ENCODE results near the gene HHIPL1.

DNA sequence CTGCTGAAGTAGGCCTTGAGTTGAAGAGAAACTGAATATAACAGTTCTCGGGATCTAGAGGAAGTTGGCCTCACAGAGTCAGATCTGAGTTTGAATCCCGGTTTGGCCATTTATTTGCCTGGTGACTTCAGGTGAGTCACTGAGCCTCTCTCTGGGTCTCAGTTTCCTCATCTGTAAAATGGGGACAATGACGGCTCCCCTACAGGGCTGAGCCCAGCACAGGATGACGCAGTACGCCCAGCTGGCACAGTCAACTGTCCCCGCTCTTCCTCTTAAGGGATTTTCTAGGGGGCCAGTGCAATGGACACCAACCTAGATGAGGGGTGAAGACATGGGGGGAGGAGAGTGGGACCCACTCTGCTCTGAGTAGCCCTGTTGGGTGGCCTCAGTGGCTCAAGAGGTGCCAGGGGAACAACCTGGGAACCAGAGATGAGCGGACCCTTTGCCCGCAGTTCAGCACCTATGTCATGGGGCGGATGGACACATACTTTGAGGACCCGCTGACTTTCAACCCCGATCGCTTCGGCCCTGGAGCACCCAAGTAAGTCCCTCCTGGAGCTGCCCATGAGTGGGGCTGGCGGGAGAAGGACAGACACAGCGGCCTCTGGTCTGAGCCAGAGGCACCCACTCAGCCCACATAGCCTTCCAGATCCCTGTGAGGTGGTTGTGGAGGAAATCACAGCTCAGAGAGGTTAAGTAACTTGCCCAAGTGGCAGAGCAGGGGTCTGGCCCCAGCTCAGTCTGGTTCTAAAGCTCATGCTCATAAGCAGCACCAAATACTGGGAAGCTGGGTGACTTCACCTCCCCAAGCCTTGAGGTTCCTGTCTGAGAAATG, 80.2 kb downstream of the HHIPL1 start:
- TF ChIP-seq POLR2AphosphoS5 (IDR thresholded peaks at IDR 0.05; ENCODE audit: low read depth), result no peak
- TF ChIP-seq, protein P1, sequence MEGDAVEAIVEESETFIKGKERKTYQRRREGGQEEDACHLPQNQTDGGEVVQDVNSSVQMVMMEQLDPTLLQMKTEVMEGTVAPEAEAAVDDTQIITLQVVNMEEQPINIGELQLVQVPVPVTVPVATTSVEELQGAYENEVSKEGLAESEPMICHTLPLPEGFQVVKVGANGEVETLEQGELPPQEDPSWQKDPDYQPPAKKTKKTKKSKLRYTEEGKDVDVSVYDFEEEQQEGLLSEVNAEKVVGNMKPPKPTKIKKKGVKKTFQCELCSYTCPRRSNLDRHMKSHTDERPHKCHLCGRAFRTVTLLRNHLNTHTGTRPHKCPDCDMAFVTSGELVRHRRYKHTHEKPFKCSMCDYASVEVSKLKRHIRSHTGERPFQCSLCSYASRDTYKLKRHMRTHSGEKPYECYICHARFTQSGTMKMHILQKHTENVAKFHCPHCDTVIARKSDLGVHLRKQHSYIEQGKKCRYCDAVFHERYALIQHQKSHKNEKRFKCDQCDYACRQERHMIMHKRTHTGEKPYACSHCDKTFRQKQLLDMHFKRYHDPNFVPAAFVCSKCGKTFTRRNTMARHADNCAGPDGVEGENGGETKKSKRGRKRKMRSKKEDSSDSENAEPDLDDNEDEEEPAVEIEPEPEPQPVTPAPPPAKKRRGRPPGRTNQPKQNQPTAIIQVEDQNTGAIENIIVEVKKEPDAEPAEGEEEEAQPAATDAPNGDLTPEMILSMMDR (IDR thresholded peaks at IDR 0.05; ENCODE audit: insufficient read depth, low read length), result no peak
